K562 (cell line): ENCODE data around the gene RTCA. TPM values are rescaled to one million over a fixed set of nuclear protein-coding genes. Genes with fewer than 3 reads are reported as not detected.

Experiments
- ZNF318 ChIP-seq, 2 experiments: fragments of 450-650 bp; IDR thresholded peaks; 2 replicates each; pipeline ENCODE4 v1.6.1; 2016; ENCODE audit warnings: mild to moderate bottlenecking in 2 of 2, borderline replicate concordance in 1 of 2, low read depth in 1 of 2, moderate library complexity in 1 of 2
- polyA plus RNA-seq, 8 experiments: library from polyadenylated mRNA; depleted of rRNA in 4 of 8; stranded (reverse) in 5 of 8; unstranded in 3 of 8; fragments of >200 nt; fragmentation: Nextera tagmentation in 2 of 8; fragmentation: Illumina TruSeq in 1 of 8; extraction: Ambion mirVana in 2 of 8; extraction: Trizol in 1 of 8; gene quantifications; 2 replicates each; pipeline versions ENCODE4 v1.2.1 to v1.2.3, GENCODE V29; 2011 to 2014; ENCODE audit warnings: inconsistent platforms in 1 of 8, missing spikeins in 1 of 8
- total RNA-seq, 7 experiments: library from RNA; depleted of rRNA in 6 of 7; stranded (reverse); fragments of >200 nt in 6 of 7; fragmentation: Illumina TruSeq in 2 of 7; extraction: Trizol in 2 of 7; gene quantifications; 2 replicates each; pipeline versions ENCODE4 v1.2.1 to v1.2.3, GENCODE V29; 2011 to 2021; ENCODE audit warnings: low replicate concordance in 1 of 7

Gene RTCA
- total and polyA plus RNA-seq, 9 of the 15 experiments (the other 6 are each of a cell fraction or from before 2014, with no cell fraction given): 11.6 to 57.2 (median 43.2) TPM

GRCh38 chr1:100246738-100247137 is 19.3 kb upstream of the RTCA start (continued):
- TF ChIP-seq ZNF318 (IDR thresholded peaks at IDR 0.05; ENCODE audit: borderline replicate concordance in 1 of 2, low read depth in 1 of 2): no peak
- TF ChIP-seq, all 486 proteins: peak for 39
